H9 (cell line): ENCODE data around the gene MORN1. TPM values are rescaled to one million over a fixed set of nuclear protein-coding genes. Genes with fewer than 3 reads are reported as not detected.

Source experiments
- DNase-seq: peaks from one replicate; pipeline ENCODE4 v3.0.0-alpha.2; 2017
- H2AFZ ChIP-seq: one replicate; pipeline ENCODE4 v1.6.1; 2013; ENCODE audit warnings: mild to moderate bottlenecking, low read length, control low read depth, moderate library complexity
- H2AK5ac ChIP-seq: 2 replicates; pipeline ENCODE4 v1.6.1; 2013; ENCODE audit warnings: low read length, control low read depth, mixed read lengths; ENCODE audit not compliant: insufficient read length
- H2BK120ac ChIP-seq: one replicate; pipeline ENCODE4 v1.6.1; 2013; ENCODE audit warnings: low read depth, mild to moderate bottlenecking, low read length, control low read depth, inconsistent platforms; ENCODE audit not compliant: poor library complexity, severe bottlenecking
- H2BK12ac ChIP-seq: 2 replicates; pipeline ENCODE4 v1.6.1; 2013; ENCODE audit warnings: low read length, control low read depth, mixed read lengths, low read depth; ENCODE audit not compliant: insufficient read length
- H2BK15ac ChIP-seq: 2 replicates; pipeline ENCODE4 v1.6.1; 2013; ENCODE audit warnings: low read depth, low read length, control low read depth
- H2BK20ac ChIP-seq: one replicate; pipeline ENCODE4 v1.6.1; 2013; ENCODE audit warnings: low read depth, mild to moderate bottlenecking, low read length, control low read depth, inconsistent platforms; ENCODE audit not compliant: poor library complexity, severe bottlenecking
- H2BK5ac ChIP-seq: 2 replicates; pipeline ENCODE4 v1.6.1; 2013; ENCODE audit warnings: low read length, control low read depth, mixed read lengths; ENCODE audit not compliant: insufficient read length
- H3K14ac ChIP-seq: 2 replicates; pipeline ENCODE4 v1.6.1; 2013; ENCODE audit warnings: low read length, control low read depth; ENCODE audit not compliant: insufficient read depth
- H3K18ac ChIP-seq: 2 replicates; pipeline ENCODE4 v1.6.1; 2013; ENCODE audit warnings: low read depth, mild to moderate bottlenecking, mixed read lengths, low read length, control low read depth; ENCODE audit not compliant: insufficient read length
- H3K23ac ChIP-seq: 2 replicates; pipeline ENCODE4 v1.6.1; 2013; ENCODE audit warnings: low read length, control low read depth, mixed read lengths, low read depth; ENCODE audit not compliant: insufficient read length
- H3K23me2 ChIP-seq: 2 replicates; pipeline ENCODE4 v1.6.1; 2013; ENCODE audit warnings: low read depth, mild to moderate bottlenecking, mixed read lengths, low read length, control low read depth; ENCODE audit not compliant: insufficient read length, poor library complexity, severe bottlenecking
- H3K27ac ChIP-seq: 2 replicates; pipeline ENCODE4 v1.5.1; 2013; ENCODE audit warnings: low read length, control low read depth, mixed read lengths, low read depth; ENCODE audit not compliant: insufficient read length
- H3K27me3 ChIP-seq: 2 replicates; pipeline ENCODE4 v1.6.1; 2013; ENCODE audit warnings: low read length, control low read depth, inconsistent platforms; ENCODE audit not compliant: insufficient read depth
- H3K4ac ChIP-seq: 2 replicates; pipeline ENCODE4 v1.6.1; 2013; ENCODE audit warnings: low read depth, mild to moderate bottlenecking, control low read depth, inconsistent platforms, low read length, moderate library complexity
- H3K4me1 ChIP-seq: 2 replicates; pipeline ENCODE4 v1.6.1; 2013; ENCODE audit warnings: low read length, control low read depth, inconsistent platforms; ENCODE audit not compliant: insufficient read depth
- H3K4me2 ChIP-seq: 2 replicates; pipeline ENCODE4 v1.6.1; 2013; ENCODE audit warnings: low read length, control low read depth, mixed read lengths; ENCODE audit not compliant: insufficient read length, insufficient read depth
- H3K56ac ChIP-seq: 2 replicates; pipeline ENCODE4 v1.6.1; 2013; ENCODE audit warnings: low read depth, mild to moderate bottlenecking, mixed read lengths, low read length, control low read depth; ENCODE audit not compliant: insufficient read length
- H3K79me1 ChIP-seq: 2 replicates; pipeline ENCODE4 v1.6.1; 2013; ENCODE audit warnings: low read depth, mild to moderate bottlenecking, moderate library complexity, low read length, control low read depth, inconsistent platforms; ENCODE audit not compliant: insufficient read depth, poor library complexity, severe bottlenecking
- H3K79me2 ChIP-seq: 2 replicates; pipeline ENCODE4 v1.6.1; 2013; ENCODE audit warnings: low read length, control low read depth, inconsistent platforms; ENCODE audit not compliant: insufficient read depth
- H3K9ac ChIP-seq: 2 replicates; pipeline ENCODE4 v1.6.1; 2013; ENCODE audit warnings: low read length, control low read depth, mixed read lengths; ENCODE audit not compliant: insufficient read length; ENCODE audit errors: extremely low read depth
- H3K9me3 ChIP-seq: one replicate; pipeline ENCODE4 v1.6.1; 2013; ENCODE audit warnings: low read depth, low read length, inconsistent platforms; ENCODE audit not compliant: control insufficient read depth
- H3T11ph ChIP-seq: one replicate; pipeline ENCODE4 v1.6.1; 2013; ENCODE audit warnings: mild to moderate bottlenecking, low read length, control low read depth, inconsistent platforms
- H4K20me1 ChIP-seq: one replicate; pipeline ENCODE4 v1.6.1; 2013; ENCODE audit not compliant: control insufficient read depth, insufficient read length, insufficient read depth
- H4K5ac ChIP-seq: 2 replicates; pipeline ENCODE4 v1.6.1; 2013; ENCODE audit warnings: low read depth, mild to moderate bottlenecking, mixed read lengths, low read length, control low read depth; ENCODE audit not compliant: insufficient read length
- H4K8ac ChIP-seq: replicated peaks from 2 replicates; pipeline ENCODE4 v1.6.1; 2013; ENCODE audit warnings: low read length, control low read depth, mixed read lengths, low read depth; ENCODE audit not compliant: insufficient read length
- H4K91ac ChIP-seq: 2 replicates; pipeline ENCODE4 v1.6.1; 2013; ENCODE audit warnings: low read depth, mild to moderate bottlenecking, moderate library complexity, mixed read lengths, low read length, control low read depth; ENCODE audit not compliant: insufficient read length
- H3K27ac Mint-ChIP-seq, 3 experiments: 2 replicates in 2 of 3; 3 replicates in 1 of 3; pipeline ENCODE4 v1.8.0; 2020 to 2021; ENCODE audit warnings: mixed read lengths in 3 of 3, mild to moderate bottlenecking in 1 of 3, moderate library complexity in 1 of 3
- H3K27me3 Mint-ChIP-seq: 2 replicates; pipeline ENCODE4 v1.8.0; 2021; ENCODE audit warnings: low read depth, mild to moderate bottlenecking, moderate library complexity, mixed read lengths
- H3K36me3 Mint-ChIP-seq, 3 experiments: 2 replicates in 2 of 3; 3 replicates in 1 of 3; pipeline ENCODE4 v1.8.0; 2020 to 2021; ENCODE audit warnings: low read depth in 3 of 3, mixed read lengths in 3 of 3; ENCODE audit not compliant: insufficient read depth in 1 of 3
- H3K4me1 Mint-ChIP-seq, 2 experiments: 2 replicates each; pipeline ENCODE4 v1.8.0; 2020; ENCODE audit warnings: mixed read lengths in 2 of 2
- H3K4me3 Mint-ChIP-seq, 2 experiments: 2 replicates in 1 of 2; 3 replicates in 1 of 2; pipeline ENCODE4 v1.8.0; 2020 to 2021; ENCODE audit warnings: mild to moderate bottlenecking in 2 of 2, mixed read lengths in 2 of 2, moderate library complexity in 1 of 2
- H3K9me3 Mint-ChIP-seq, 2 experiments: 2 replicates in 1 of 2; 3 replicates in 1 of 2; pipeline ENCODE4 v1.8.0; 2020; ENCODE audit warnings: mild to moderate bottlenecking in 2 of 2, mixed read lengths in 2 of 2, moderate library complexity in 1 of 2
- CTCF ChIP-seq: fragments of 200-600 bp; sonication (generic); conservative IDR thresholded peaks from 3 replicates; pipeline ENCODE4 v1.8.0; 2021; ENCODE audit warnings: antibody characterized with exemption, mild to moderate bottlenecking
- WGBS: extraction: QIAGEN DNeasy Blood & Tissue Kit; methylation state at CpG from one replicate; pipeline ENCODE4 v1.1.7; 2013; ENCODE audit warnings: missing lambda C conversion rate, low lambda C conversion rate, mixed read lengths; ENCODE audit not compliant: insufficient read length; ENCODE audit errors: extremely low coverage; 5-methylcytosine and 5-hydroxymethylcytosine counted together
- total RNA-seq: library from RNA; stranded (reverse); gene quantifications from 2 replicates; pipeline ENCODE4 v1.2.1, GENCODE V29; 2021

The MORN1 gene
- total RNA-seq, 1 experiment from 2014 or later, result 12.7 TPM

- H3K27me3 Mint-ChIP-seq, result no peaks in the 10 kb centered on the region
- no peaks in the 10 kb centered on the region; a peak in 1 of 5 replicates for H3K9me3 Mint-ChIP-seq
- H3K14ac ChIP-seq, result no peak overlapping the region; the same call in 1 of the 2 replicates
- no peak overlapping the region for H3K4me3 Mint-ChIP-seq
- H4K20me1 ChIP-seq, result peaks cover 5% of the 10 kb centered on the region
- no peak overlapping the region for H2AK5ac ChIP-seq
- H2BK5ac ChIP-seq, result no peak overlapping the region
- peak overlapping the region in 2 of 3 experiments; percentile 40 to 73; a peak in 1 of 7 replicates for H3K27ac Mint-ChIP-seq
- H3K23ac ChIP-seq, result no peak overlapping the region
- peaks cover 2% of the 10 kb centered on the region; the same call in 1 of the 2 replicates for H3K4me1 ChIP-seq
- no peak overlapping the region for H4K91ac ChIP-seq
- no peak for DNase-seq
- no peak overlapping the region for H2AFZ ChIP-seq
- no peak overlapping the region for H2BK12ac ChIP-seq
- H3K9ac ChIP-seq, result no peak overlapping the region
- no peaks in the 10 kb centered on the region for H3K9me3 ChIP-seq
- no peak overlapping the region for H4K8ac ChIP-seq
- no peaks in the 10 kb centered on the region for H3K27me3 ChIP-seq
- peaks cover 56% of the 10 kb centered on the region; the same call in 1 of the 2 replicates for H3K79me2 ChIP-seq
- TF ChIP-seq CTCF, result no peak
- no peak overlapping the region for H2BK120ac ChIP-seq
- no CpG with 5 or more reads among the region's 24 CpGs for WGBS
- peaks cover 56 to 71% of the 10 kb centered on the region in 2 experiments for H3K4me1 Mint-ChIP-seq
- no peaks in the 10 kb centered on the region for H3K23me2 ChIP-seq
- no peak overlapping the region for H3K27ac ChIP-seq
- no peak overlapping the region for H2BK15ac ChIP-seq
- no peak overlapping the region for H2BK20ac ChIP-seq
- H4K5ac ChIP-seq, result no peak overlapping the region
- peaks cover 8 to 15% (median 10%) of the 10 kb centered on the region in 3 experiments; a peak in 6 of 7 replicates for H3K36me3 Mint-ChIP-seq
- no peaks in the 10 kb centered on the region for H3K79me1 ChIP-seq
- no peak overlapping the region for H3K4me2 ChIP-seq
- no peak overlapping the region for H3K4ac ChIP-seq
- H3T11ph ChIP-seq, result no peak overlapping the region
- H3K18ac ChIP-seq, result no peak overlapping the region
- H3K56ac ChIP-seq, result no peak overlapping the region
Measured at GRCh38 chr1:2274231-2274928, 117.0 kb downstream of the MORN1 start.
